GM12874 (cell line): ENCODE measurements around the gene ATP6V0A1.

ENCODE experiments used
- CTCF ChIP-seq: IDR thresholded peaks from 2 replicates; pipeline ENCODE4 v1.5.1; 2011; ENCODE audit warnings: low read depth, mild to moderate bottlenecking, control low read depth, low read length, moderate library complexity; ENCODE audit not compliant: insufficient read depth

Gene ATP6V0A1

GRCh38 chr17:42414704-42415409 lies 43.8 kb upstream of the ATP6V0A1 start:
- TF ChIP-seq CTCF = no peak

GRCh38 chr17:42421136-42421506 lies 37.6 kb upstream of the ATP6V0A1 start:
- no peak for TF ChIP-seq CTCF

- TF ChIP-seq CTCF = no peak
Measured at GRCh38 chr17:42421507-42422338, 37.0 kb upstream of the ATP6V0A1 start.

GRCh38 chr17:42422412-42422957 lies 36.2 kb upstream of the ATP6V0A1 start:
- TF ChIP-seq CTCF = no peak

- TF ChIP-seq CTCF = no peak
Measured at GRCh38 chr17:42422958-42423712, 35.5 kb upstream of the ATP6V0A1 start, which contains the start of gene CAVIN1. Gene CAVIN1 (minus strand): TSS chr17:42423256. CDS start chr17:42423097, 159 bp downstream.

- no peak for TF ChIP-seq CTCF
Measured at GRCh38 chr17:42423766-42424165, 34.9 kb upstream of the ATP6V0A1 start.
